Gastroesophageal sphincter (tissue), 2 donors: Measurements from ENCODE around the gene UBXN4.

Experiments used
- EP300 ChIP-seq: sonication (generic); formaldehyde crosslinking; IDR thresholded peaks from one replicate; pipeline ENCODE4 v1.6.1; 2017; ENCODE audit warnings: antibody characterized with exemption, mild to moderate bottlenecking
- POLR2AphosphoS5 ChIP-seq: sonication (generic); formaldehyde crosslinking; IDR thresholded peaks from one replicate; pipeline ENCODE4 v1.6.1; 2017; ENCODE audit warnings: antibody characterized with exemption

GRCh38 chr2:135802350-135802749 lies 60.7 kb downstream of the UBXN4 start:
- TF ChIP-seq EP300: no peak
- TF ChIP-seq POLR2AphosphoS5: no peak
